K562 (cell line): ENCODE results near the gene RNF166. TPM values are rescaled to one million over a fixed set of nuclear protein-coding genes. Genes with fewer than 3 reads are reported as not detected.

Source experiments
- C11orf30 ChIP-seq: fragments of 450-650 bp; IDR thresholded peaks from 2 replicates; pipeline ENCODE4 v1.6.1; 2016; ENCODE audit warnings: low read depth, mild to moderate bottlenecking
- FOXM1 ChIP-seq, 2 experiments: fragments of 450-650 bp in 1 of 2; sonication (generic) in 1 of 2; formaldehyde crosslinking in 1 of 2; IDR thresholded peaks; 2 replicates each; pipeline versions ENCODE4 v1.6.1 to v1.9.0; 2017 to 2022; ENCODE audit warnings: low read depth in 2 of 2, mild to moderate bottlenecking in 2 of 2, missing genetic modification reagents in 1 of 2, moderate library complexity in 1 of 2
- ILF3 ChIP-seq: fragments of 450-650 bp; IDR thresholded peaks from 2 replicates; pipeline ENCODE4 v1.6.1; 2018; ENCODE audit warnings: antibody characterized with exemption, mild to moderate bottlenecking, moderate library complexity, borderline replicate concordance
- MLX ChIP-seq, 2 experiments: fragments of 450-650 bp in 1 of 2; sonication (generic) in 1 of 2; formaldehyde crosslinking; conservative IDR thresholded peaks; 2 replicates each; pipeline versions ENCODE4 v1.4.0 to v1.8.1; 2020 to 2022; ENCODE audit warnings: mild to moderate bottlenecking in 1 of 2, missing genetic modification reagents in 1 of 2
- XRCC5 ChIP-seq: fragments of 200-400 bp; formaldehyde crosslinking; IDR thresholded peaks from 2 replicates; pipeline ENCODE4 v1.6.1; 2017; ENCODE audit warnings: low read depth, mild to moderate bottlenecking, low read length
- ZSCAN32 ChIP-seq: fragments of 450-650 bp; formaldehyde crosslinking; IDR thresholded peaks from 2 replicates; pipeline ENCODE4 v1.4.0; 2020; ENCODE audit warnings: mild to moderate bottlenecking, moderate library complexity
- polyA plus RNA-seq, 8 experiments: library from polyadenylated mRNA; depleted of rRNA in 4 of 8; stranded (reverse) in 5 of 8; unstranded in 3 of 8; fragments of >200 nt; fragmentation: Nextera tagmentation in 2 of 8; fragmentation: Illumina TruSeq in 1 of 8; extraction: Ambion mirVana in 2 of 8; extraction: Trizol in 1 of 8; gene quantifications; 2 replicates each; pipeline versions ENCODE4 v1.2.1 to v1.2.3, GENCODE V29; 2011 to 2014; ENCODE audit warnings: inconsistent platforms in 1 of 8, missing spikeins in 1 of 8
- total RNA-seq, 7 experiments: library from RNA; depleted of rRNA in 6 of 7; stranded (reverse); fragments of >200 nt in 6 of 7; fragmentation: Illumina TruSeq in 2 of 7; extraction: Trizol in 2 of 7; gene quantifications; 2 replicates each; pipeline versions ENCODE4 v1.2.1 to v1.2.3, GENCODE V29; 2011 to 2021; ENCODE audit warnings: low replicate concordance in 1 of 7
- TF ChIP-seq, protein P1 (sequence below): sonication (generic); formaldehyde crosslinking; IDR thresholded peaks from 2 replicates; pipeline ENCODE4 v1.8.1; 2023; ENCODE audit warnings: mild to moderate bottlenecking, missing genetic modification reagents
- TF ChIP-seq, protein P2 (sequence below): fragments of 450-650 bp; formaldehyde crosslinking; IDR thresholded peaks from 2 replicates; pipeline ENCODE4 v1.4.0; 2020; ENCODE audit warnings: mild to moderate bottlenecking, moderate library complexity
- TF ChIP-seq, protein P3 (sequence below): fragments of 250-450 bp; sonication (Bioruptor Pico); IDR thresholded peaks from 2 replicates; pipeline ENCODE4 v1.5.0; 2021; ENCODE audit warnings: mild to moderate bottlenecking, moderate library complexity
- TF ChIP-seq, protein P4 (sequence below): fragments of 200-800 bp; sonication (Bioruptor generic); IDR thresholded peaks from 2 replicates; pipeline ENCODE4 v1.6.1; 2016; ENCODE audit warnings: missing genetic modification characterization, missing compliant biosample characterization

The RNF166 gene
- total and polyA plus RNA-seq, 9 of the 15 experiments (the other 6 are each of a cell fraction or from before 2014, with no cell fraction given): 0.56 to 60.3 (median 19.5) TPM

DNA sequence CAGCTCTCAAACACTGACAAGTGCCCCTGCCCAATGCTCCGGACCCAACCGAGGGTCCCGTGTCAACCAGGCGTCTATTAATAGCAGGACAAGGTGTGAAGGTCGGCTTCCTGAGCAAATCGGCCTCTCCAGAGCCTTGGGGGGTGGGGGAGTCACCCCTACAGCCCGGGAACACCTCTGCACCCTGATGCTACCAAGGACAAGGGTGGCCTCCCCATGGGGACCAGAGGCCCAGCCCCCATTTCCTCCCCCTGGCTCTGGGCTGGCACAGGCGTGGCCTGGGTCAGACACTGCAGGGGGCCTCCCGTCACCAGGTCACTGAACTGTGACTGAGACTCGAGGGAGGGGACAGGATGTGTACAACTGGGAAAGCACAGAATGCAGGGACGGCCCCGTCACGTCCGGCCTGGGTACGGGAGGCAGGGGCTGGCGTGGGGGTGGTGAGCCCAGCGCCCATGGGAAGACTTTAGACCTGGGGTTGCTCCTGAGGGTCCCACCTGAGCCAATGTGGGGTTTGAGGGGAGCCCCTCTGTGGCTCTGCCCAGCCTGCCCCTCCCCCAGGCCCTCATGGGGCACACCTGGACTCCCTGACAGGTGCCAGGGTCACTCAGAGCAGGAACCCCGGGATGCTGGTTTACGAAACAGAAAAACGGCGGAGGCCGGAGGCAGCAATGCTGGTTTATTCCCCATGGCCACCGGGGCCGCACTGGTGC is 54.8 kb downstream of the RNF166 start (continued):
- TF ChIP-seq, protein P1, sequence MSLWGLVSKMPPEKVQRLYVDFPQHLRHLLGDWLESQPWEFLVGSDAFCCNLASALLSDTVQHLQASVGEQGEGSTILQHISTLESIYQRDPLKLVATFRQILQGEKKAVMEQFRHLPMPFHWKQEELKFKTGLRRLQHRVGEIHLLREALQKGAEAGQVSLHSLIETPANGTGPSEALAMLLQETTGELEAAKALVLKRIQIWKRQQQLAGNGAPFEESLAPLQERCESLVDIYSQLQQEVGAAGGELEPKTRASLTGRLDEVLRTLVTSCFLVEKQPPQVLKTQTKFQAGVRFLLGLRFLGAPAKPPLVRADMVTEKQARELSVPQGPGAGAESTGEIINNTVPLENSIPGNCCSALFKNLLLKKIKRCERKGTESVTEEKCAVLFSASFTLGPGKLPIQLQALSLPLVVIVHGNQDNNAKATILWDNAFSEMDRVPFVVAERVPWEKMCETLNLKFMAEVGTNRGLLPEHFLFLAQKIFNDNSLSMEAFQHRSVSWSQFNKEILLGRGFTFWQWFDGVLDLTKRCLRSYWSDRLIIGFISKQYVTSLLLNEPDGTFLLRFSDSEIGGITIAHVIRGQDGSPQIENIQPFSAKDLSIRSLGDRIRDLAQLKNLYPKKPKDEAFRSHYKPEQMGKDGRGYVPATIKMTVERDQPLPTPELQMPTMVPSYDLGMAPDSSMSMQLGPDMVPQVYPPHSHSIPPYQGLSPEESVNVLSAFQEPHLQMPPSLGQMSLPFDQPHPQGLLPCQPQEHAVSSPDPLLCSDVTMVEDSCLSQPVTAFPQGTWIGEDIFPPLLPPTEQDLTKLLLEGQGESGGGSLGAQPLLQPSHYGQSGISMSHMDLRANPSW: no peak
- TF ChIP-seq, protein P2, sequence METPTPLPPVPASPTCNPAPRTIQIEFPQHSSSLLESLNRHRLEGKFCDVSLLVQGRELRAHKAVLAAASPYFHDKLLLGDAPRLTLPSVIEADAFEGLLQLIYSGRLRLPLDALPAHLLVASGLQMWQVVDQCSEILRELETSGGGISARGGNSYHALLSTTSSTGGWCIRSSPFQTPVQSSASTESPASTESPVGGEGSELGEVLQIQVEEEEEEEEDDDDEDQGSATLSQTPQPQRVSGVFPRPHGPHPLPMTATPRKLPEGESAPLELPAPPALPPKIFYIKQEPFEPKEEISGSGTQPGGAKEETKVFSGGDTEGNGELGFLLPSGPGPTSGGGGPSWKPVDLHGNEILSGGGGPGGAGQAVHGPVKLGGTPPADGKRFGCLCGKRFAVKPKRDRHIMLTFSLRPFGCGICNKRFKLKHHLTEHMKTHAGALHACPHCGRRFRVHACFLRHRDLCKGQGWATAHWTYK (CRISPR knock-in tag): peak; percentile 58; the same call in 1 of the 2 replicates
- no peak for TF ChIP-seq FOXM1 (IDR thresholded peaks at IDR 0.05; ENCODE audit: low read depth)
- TF ChIP-seq FOXM1 (CRISPR knock-in tag; IDR thresholded peaks at IDR 0.05; ENCODE audit: low read depth): 0 out of 2 replicates have a peak, but pooled peaks have one; percentile 22
- TF ChIP-seq C11orf30: no peak
- 0 out of 2 replicates have a peak, but pooled peaks have one; percentile 29 for TF ChIP-seq ZSCAN32 (CRISPR knock-in tag)
- TF ChIP-seq XRCC5: peak; percentile 71
- no peak for TF ChIP-seq ILF3
- TF ChIP-seq, protein P3, sequence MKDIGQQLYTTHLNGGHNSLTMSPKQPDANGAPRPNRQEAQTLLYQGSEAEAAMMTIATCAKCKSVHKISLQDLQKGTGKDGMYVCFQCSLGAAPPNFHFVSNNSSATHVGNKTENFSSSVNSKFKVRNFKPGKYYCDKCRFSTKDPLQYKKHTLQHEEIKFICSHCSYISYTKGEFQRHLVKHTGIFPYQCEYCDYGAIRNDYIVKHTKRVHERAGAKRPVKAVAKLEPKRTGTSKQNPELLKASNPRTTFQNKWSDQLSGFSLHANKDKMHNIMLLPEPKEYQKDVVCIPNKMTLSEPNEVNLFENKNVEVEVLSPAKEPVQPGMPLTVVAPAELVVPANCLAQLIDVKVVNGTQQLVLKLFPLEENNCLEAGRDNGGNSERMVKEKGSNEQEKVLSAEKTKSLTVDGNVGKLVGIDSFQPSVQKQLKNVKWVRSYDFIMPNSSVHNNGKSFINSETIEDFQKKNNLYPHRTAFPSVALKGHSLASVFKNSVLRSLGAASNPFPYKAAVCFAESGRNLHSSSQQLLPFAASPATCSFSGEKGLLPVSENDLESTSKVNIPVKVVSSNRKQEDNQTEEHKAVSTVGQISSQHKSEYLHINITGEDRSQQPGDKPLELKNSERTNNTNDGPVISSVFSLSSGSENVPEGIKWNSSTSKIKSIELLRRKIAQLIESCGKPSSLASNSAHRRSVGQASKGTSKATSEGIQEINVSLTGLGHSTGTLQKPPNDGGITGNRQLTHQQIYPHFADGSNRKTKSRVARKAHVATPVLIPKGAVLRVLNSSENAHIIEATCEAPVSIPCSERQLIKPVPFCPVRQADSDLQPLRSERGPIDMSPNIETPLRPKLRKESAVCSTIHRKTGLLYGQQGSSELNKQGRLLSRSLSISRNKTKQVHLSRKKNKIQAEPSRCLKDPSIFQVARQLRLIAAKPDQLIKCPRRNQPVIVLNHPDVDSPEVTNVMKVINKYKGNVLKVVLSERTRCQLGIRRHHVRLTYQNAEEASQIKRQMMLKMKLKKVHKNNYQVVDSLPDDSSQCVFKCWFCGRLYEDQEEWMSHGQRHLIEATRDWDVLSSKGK: no peak
- TF ChIP-seq MLX (CRISPR knock-in tag; conservative IDR thresholded peaks at IDR 0.05): 0 out of 4 replicates have a peak, but pooled peaks of 1 of the 2 experiments have one; percentile 35
- TF ChIP-seq, protein P4, sequence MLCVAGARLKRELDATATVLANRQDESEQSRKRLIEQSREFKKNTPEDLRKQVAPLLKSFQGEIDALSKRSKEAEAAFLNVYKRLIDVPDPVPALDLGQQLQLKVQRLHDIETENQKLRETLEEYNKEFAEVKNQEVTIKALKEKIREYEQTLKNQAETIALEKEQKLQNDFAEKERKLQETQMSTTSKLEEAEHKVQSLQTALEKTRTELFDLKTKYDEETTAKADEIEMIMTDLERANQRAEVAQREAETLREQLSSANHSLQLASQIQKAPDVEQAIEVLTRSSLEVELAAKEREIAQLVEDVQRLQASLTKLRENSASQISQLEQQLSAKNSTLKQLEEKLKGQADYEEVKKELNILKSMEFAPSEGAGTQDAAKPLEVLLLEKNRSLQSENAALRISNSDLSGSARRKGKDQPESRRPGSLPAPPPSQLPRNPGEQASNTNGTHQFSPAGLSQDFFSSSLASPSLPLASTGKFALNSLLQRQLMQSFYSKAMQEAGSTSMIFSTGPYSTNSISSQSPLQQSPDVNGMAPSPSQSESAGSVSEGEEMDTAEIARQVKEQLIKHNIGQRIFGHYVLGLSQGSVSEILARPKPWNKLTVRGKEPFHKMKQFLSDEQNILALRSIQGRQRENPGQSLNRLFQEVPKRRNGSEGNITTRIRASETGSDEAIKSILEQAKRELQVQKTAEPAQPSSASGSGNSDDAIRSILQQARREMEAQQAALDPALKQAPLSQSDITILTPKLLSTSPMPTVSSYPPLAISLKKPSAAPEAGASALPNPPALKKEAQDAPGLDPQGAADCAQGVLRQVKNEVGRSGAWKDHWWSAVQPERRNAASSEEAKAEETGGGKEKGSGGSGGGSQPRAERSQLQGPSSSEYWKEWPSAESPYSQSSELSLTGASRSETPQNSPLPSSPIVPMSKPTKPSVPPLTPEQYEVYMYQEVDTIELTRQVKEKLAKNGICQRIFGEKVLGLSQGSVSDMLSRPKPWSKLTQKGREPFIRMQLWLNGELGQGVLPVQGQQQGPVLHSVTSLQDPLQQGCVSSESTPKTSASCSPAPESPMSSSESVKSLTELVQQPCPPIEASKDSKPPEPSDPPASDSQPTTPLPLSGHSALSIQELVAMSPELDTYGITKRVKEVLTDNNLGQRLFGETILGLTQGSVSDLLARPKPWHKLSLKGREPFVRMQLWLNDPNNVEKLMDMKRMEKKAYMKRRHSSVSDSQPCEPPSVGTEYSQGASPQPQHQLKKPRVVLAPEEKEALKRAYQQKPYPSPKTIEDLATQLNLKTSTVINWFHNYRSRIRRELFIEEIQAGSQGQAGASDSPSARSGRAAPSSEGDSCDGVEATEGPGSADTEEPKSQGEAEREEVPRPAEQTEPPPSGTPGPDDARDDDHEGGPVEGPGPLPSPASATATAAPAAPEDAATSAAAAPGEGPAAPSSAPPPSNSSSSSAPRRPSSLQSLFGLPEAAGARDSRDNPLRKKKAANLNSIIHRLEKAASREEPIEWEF (CRISPR knock-in tag): no peak
